H9 (cell line): ENCODE data around the gene FCN1. TPM values are rescaled to one million over a fixed set of nuclear protein-coding genes. Genes with fewer than 3 reads are reported as not detected.

ENCODE experiments used
- DNase-seq: peaks from one replicate; pipeline ENCODE4 v3.0.0-alpha.2; 2017
- H2AFZ ChIP-seq: one replicate; pipeline ENCODE4 v1.6.1; 2013; ENCODE audit warnings: mild to moderate bottlenecking, low read length, control low read depth, moderate library complexity
- H2AK5ac ChIP-seq: 2 replicates; pipeline ENCODE4 v1.6.1; 2013; ENCODE audit warnings: low read length, control low read depth, mixed read lengths; ENCODE audit not compliant: insufficient read length
- H2BK120ac ChIP-seq: one replicate; pipeline ENCODE4 v1.6.1; 2013; ENCODE audit warnings: low read depth, mild to moderate bottlenecking, low read length, control low read depth, inconsistent platforms; ENCODE audit not compliant: poor library complexity, severe bottlenecking
- H2BK12ac ChIP-seq: 2 replicates; pipeline ENCODE4 v1.6.1; 2013; ENCODE audit warnings: low read length, control low read depth, mixed read lengths, low read depth; ENCODE audit not compliant: insufficient read length
- H2BK15ac ChIP-seq: 2 replicates; pipeline ENCODE4 v1.6.1; 2013; ENCODE audit warnings: low read depth, low read length, control low read depth
- H2BK20ac ChIP-seq: one replicate; pipeline ENCODE4 v1.6.1; 2013; ENCODE audit warnings: low read depth, mild to moderate bottlenecking, low read length, control low read depth, inconsistent platforms; ENCODE audit not compliant: poor library complexity, severe bottlenecking
- H2BK5ac ChIP-seq: 2 replicates; pipeline ENCODE4 v1.6.1; 2013; ENCODE audit warnings: low read length, control low read depth, mixed read lengths; ENCODE audit not compliant: insufficient read length
- H3K14ac ChIP-seq: 2 replicates; pipeline ENCODE4 v1.6.1; 2013; ENCODE audit warnings: low read length, control low read depth; ENCODE audit not compliant: insufficient read depth
- H3K18ac ChIP-seq: 2 replicates; pipeline ENCODE4 v1.6.1; 2013; ENCODE audit warnings: low read depth, mild to moderate bottlenecking, mixed read lengths, low read length, control low read depth; ENCODE audit not compliant: insufficient read length
- H3K23ac ChIP-seq: 2 replicates; pipeline ENCODE4 v1.6.1; 2013; ENCODE audit warnings: low read length, control low read depth, mixed read lengths, low read depth; ENCODE audit not compliant: insufficient read length
- H3K23me2 ChIP-seq: 2 replicates; pipeline ENCODE4 v1.6.1; 2013; ENCODE audit warnings: low read depth, mild to moderate bottlenecking, mixed read lengths, low read length, control low read depth; ENCODE audit not compliant: insufficient read length, poor library complexity, severe bottlenecking
- H3K27ac ChIP-seq: 2 replicates; pipeline ENCODE4 v1.5.1; 2013; ENCODE audit warnings: low read length, control low read depth, mixed read lengths, low read depth; ENCODE audit not compliant: insufficient read length
- H3K27me3 ChIP-seq: 2 replicates; pipeline ENCODE4 v1.6.1; 2013; ENCODE audit warnings: low read length, control low read depth, inconsistent platforms; ENCODE audit not compliant: insufficient read depth
- H3K4ac ChIP-seq: 2 replicates; pipeline ENCODE4 v1.6.1; 2013; ENCODE audit warnings: low read depth, mild to moderate bottlenecking, control low read depth, inconsistent platforms, low read length, moderate library complexity
- H3K4me1 ChIP-seq: 2 replicates; pipeline ENCODE4 v1.6.1; 2013; ENCODE audit warnings: low read length, control low read depth, inconsistent platforms; ENCODE audit not compliant: insufficient read depth
- H3K4me2 ChIP-seq: 2 replicates; pipeline ENCODE4 v1.6.1; 2013; ENCODE audit warnings: low read length, control low read depth, mixed read lengths; ENCODE audit not compliant: insufficient read length, insufficient read depth
- H3K56ac ChIP-seq: 2 replicates; pipeline ENCODE4 v1.6.1; 2013; ENCODE audit warnings: low read depth, mild to moderate bottlenecking, mixed read lengths, low read length, control low read depth; ENCODE audit not compliant: insufficient read length
- H3K79me1 ChIP-seq: 2 replicates; pipeline ENCODE4 v1.6.1; 2013; ENCODE audit warnings: low read depth, mild to moderate bottlenecking, moderate library complexity, low read length, control low read depth, inconsistent platforms; ENCODE audit not compliant: insufficient read depth, poor library complexity, severe bottlenecking
- H3K79me2 ChIP-seq: 2 replicates; pipeline ENCODE4 v1.6.1; 2013; ENCODE audit warnings: low read length, control low read depth, inconsistent platforms; ENCODE audit not compliant: insufficient read depth
- H3K9ac ChIP-seq: 2 replicates; pipeline ENCODE4 v1.6.1; 2013; ENCODE audit warnings: low read length, control low read depth, mixed read lengths; ENCODE audit not compliant: insufficient read length; ENCODE audit errors: extremely low read depth
- H3K9me3 ChIP-seq: one replicate; pipeline ENCODE4 v1.6.1; 2013; ENCODE audit warnings: low read depth, low read length, inconsistent platforms; ENCODE audit not compliant: control insufficient read depth
- H3T11ph ChIP-seq: one replicate; pipeline ENCODE4 v1.6.1; 2013; ENCODE audit warnings: mild to moderate bottlenecking, low read length, control low read depth, inconsistent platforms
- H4K20me1 ChIP-seq: one replicate; pipeline ENCODE4 v1.6.1; 2013; ENCODE audit not compliant: control insufficient read depth, insufficient read length, insufficient read depth
- H4K5ac ChIP-seq: 2 replicates; pipeline ENCODE4 v1.6.1; 2013; ENCODE audit warnings: low read depth, mild to moderate bottlenecking, mixed read lengths, low read length, control low read depth; ENCODE audit not compliant: insufficient read length
- H4K8ac ChIP-seq: replicated peaks from 2 replicates; pipeline ENCODE4 v1.6.1; 2013; ENCODE audit warnings: low read length, control low read depth, mixed read lengths, low read depth; ENCODE audit not compliant: insufficient read length
- H4K91ac ChIP-seq: 2 replicates; pipeline ENCODE4 v1.6.1; 2013; ENCODE audit warnings: low read depth, mild to moderate bottlenecking, moderate library complexity, mixed read lengths, low read length, control low read depth; ENCODE audit not compliant: insufficient read length
- H3K27ac Mint-ChIP-seq, 3 experiments: 2 replicates in 2 of 3; 3 replicates in 1 of 3; pipeline ENCODE4 v1.8.0; 2020 to 2021; ENCODE audit warnings: mixed read lengths in 3 of 3, mild to moderate bottlenecking in 1 of 3, moderate library complexity in 1 of 3
- H3K27me3 Mint-ChIP-seq: 2 replicates; pipeline ENCODE4 v1.8.0; 2021; ENCODE audit warnings: low read depth, mild to moderate bottlenecking, moderate library complexity, mixed read lengths
- H3K36me3 Mint-ChIP-seq, 3 experiments: 2 replicates in 2 of 3; 3 replicates in 1 of 3; pipeline ENCODE4 v1.8.0; 2020 to 2021; ENCODE audit warnings: low read depth in 3 of 3, mixed read lengths in 3 of 3; ENCODE audit not compliant: insufficient read depth in 1 of 3
- H3K4me1 Mint-ChIP-seq, 2 experiments: 2 replicates each; pipeline ENCODE4 v1.8.0; 2020; ENCODE audit warnings: mixed read lengths in 2 of 2
- H3K4me3 Mint-ChIP-seq, 2 experiments: 2 replicates in 1 of 2; 3 replicates in 1 of 2; pipeline ENCODE4 v1.8.0; 2020 to 2021; ENCODE audit warnings: mild to moderate bottlenecking in 2 of 2, mixed read lengths in 2 of 2, moderate library complexity in 1 of 2
- H3K9me3 Mint-ChIP-seq, 2 experiments: 2 replicates in 1 of 2; 3 replicates in 1 of 2; pipeline ENCODE4 v1.8.0; 2020; ENCODE audit warnings: mild to moderate bottlenecking in 2 of 2, mixed read lengths in 2 of 2, moderate library complexity in 1 of 2
- CTCF ChIP-seq: fragments of 200-600 bp; sonication (generic); conservative IDR thresholded peaks from 3 replicates; pipeline ENCODE4 v1.8.0; 2021; ENCODE audit warnings: antibody characterized with exemption, mild to moderate bottlenecking
- WGBS: extraction: QIAGEN DNeasy Blood & Tissue Kit; methylation state at CpG from one replicate; pipeline ENCODE4 v1.1.7; 2013; ENCODE audit warnings: missing lambda C conversion rate, low lambda C conversion rate, mixed read lengths; ENCODE audit not compliant: insufficient read length; ENCODE audit errors: extremely low coverage; 5-methylcytosine and 5-hydroxymethylcytosine counted together
- total RNA-seq: library from RNA; stranded (reverse); gene quantifications from 2 replicates; pipeline ENCODE4 v1.2.1, GENCODE V29; 2021

Gene FCN1
- total RNA-seq, 1 experiment from 2014 or later: not detected

DNA sequence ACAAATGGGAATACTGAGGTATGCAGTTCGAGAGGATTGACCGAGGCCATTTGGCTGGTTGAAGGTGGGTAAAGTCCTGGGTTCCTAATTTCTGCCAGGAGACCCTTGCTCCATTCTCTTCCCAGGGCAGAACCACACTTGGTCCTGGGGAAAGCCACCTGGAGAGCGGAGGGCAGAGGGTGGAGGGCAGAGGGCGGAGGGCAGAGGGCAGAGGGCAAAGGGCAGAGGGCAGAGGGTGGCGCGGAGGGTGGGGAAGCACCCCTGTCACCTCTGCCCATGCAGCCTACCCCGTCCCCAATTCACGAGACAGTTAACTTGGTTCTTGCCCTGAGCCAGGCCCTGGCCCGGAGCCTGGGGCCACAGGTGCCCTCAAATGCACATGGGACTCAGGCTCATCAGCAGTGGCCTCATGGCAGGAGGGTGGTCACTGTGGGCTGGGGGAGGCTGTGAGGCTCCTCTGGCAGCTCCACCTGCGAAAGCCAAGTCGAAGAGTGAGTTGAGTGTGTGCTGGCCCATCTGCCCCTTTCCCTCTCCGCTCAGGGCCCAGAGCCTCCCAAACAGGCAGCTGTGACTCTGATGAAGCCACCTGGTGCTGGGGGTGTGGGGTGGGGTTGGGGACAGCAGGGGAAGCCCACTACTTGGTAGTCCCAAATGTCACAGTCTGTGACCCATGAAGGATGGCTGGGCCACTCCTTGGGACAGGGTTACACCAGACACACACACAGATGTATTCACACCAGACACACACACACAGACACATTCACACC is 28.0 kb upstream of the FCN1 start:
- no peak for TF ChIP-seq CTCF
- Histone ChIP-seq H3K27ac (no peak overlapping the region), H3T11ph (no peak overlapping the region), H2BK20ac (no peak overlapping the region), H3K79me2 (no peaks in the 10 kb centered on the region), H4K20me1 (no peaks in the 10 kb centered on the region), H4K91ac (no peak overlapping the region), H3K4me2 (no peak overlapping the region), H3K9ac (no peak overlapping the region), H3K14ac (no peak overlapping the region), H3K23ac (no peak overlapping the region), H3K56ac (no peak overlapping the region), H3K23me2 (no peaks in the 10 kb centered on the region), H4K5ac (no peak overlapping the region), H2AFZ (no peak overlapping the region), H3K9me3 (no peaks in the 10 kb centered on the region), H3K4me1 (no peaks in the 10 kb centered on the region), H4K8ac (no peak overlapping the region), H2BK15ac (no peak overlapping the region), H3K4ac (no peak overlapping the region), H2BK12ac (no peak overlapping the region), H3K18ac (no peak overlapping the region), H3K79me1 (no peaks in the 10 kb centered on the region), H2BK5ac (no peak overlapping the region), H2AK5ac (no peak overlapping the region), H3K27me3 (no peaks in the 10 kb centered on the region; the same call in 1 of the 2 replicates), H2BK120ac (no peak overlapping the region)
- peaks cover 19% of the 10 kb centered on the region for H3K27me3 Mint-ChIP-seq
- peaks cover 8 to 10% of the 10 kb centered on the region in 2 experiments for H3K4me1 Mint-ChIP-seq
- no peak overlapping the region for H3K27ac Mint-ChIP-seq
- no peaks in the 10 kb centered on the region for H3K36me3 Mint-ChIP-seq
- H3K4me3 Mint-ChIP-seq: no peak overlapping the region
- no CpG with 5 or more reads among the region's 12 CpGs for WGBS
- H3K9me3 Mint-ChIP-seq: no peaks in the 10 kb centered on the region
- no peak for DNase-seq
